MM.1S (cell line): ENCODE measurements around the gene MUC5AC.

ENCODE experiments used
- CTCF ChIP-seq: fragments of 300-600 bp; sonication (generic); IDR thresholded peaks from 2 replicates; pipeline ENCODE4 v1.5.1; 2016; ENCODE audit warnings: antibody characterized with exemption, low read length, mixed read lengths
- EZH2 ChIP-seq: fragments of 300-600 bp; sonication (generic); optimal IDR thresholded peaks from 2 replicates; pipeline ENCODE3; 2017; ENCODE audit warnings: low read depth, mild to moderate bottlenecking, antibody characterized with exemption, low read length, mixed read lengths

GRCh38 chr11:1235306-1235900 is 77.7 kb downstream of the MUC5AC start:
- no peak for TF ChIP-seq CTCF
- no peak for TF ChIP-seq EZH2
